CMK (cell line): Measurements from ENCODE around the gene AKR1B15.
"Not testable (repeated sequence)": the region's sequence is repeated elsewhere in the genome, so short reads cannot be mapped to it uniquely, and the experiment has no call there.

Source experiments
- DNase-seq: peaks from one replicate; pipeline ENCODE4 v3.0.0-alpha.2; 2010; ENCODE audit warnings: low read depth

Gene AKR1B15

DNA sequence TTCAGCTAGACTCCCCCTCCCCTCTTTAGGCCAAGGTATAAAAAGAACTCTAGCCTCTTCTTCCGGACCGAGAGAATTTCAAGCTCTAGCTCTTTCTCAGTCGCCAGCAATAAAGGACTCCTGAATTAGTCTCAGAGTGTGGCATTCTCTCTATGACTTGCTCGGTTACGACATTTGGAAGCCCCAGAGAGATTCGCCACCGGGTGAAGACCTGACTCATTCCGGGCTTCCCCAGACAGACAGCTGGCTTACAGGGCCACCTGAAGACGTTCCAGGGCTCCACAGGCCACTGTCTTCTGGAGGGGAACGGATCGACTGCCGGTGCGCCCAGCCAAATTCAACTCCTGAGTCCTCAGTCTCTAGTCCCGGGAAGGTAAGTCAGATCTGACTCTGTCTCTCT, at the start of gene AKR1B15:
Gene AKR1B15, plus strand, starts transcription at position 234 of the 400 bp plus-strand sequence. CDS start 15,510 bp downstream, outside the sequence.
- DNase-seq = no peak

DNA sequence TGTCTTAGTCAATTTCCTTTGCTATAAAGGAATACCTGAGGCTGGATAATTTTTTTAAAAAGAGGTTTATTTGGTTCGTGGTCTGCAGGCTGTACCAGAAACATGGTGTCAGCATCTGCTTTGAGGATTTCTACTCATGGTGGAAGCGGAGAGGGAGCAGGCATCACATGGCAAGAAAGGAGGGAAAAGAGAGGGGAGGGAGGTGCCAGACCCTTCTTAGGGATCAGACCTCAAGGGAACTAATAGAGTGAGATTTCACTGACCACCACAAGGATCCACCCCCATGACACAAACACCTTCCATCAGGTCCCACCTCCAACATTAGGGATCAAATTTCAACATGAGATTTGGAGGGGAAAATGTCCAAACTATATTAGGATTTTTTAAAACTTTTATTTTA, 48.5 kb upstream of the AKR1B15 start:
- no peak for DNase-seq

DNA sequence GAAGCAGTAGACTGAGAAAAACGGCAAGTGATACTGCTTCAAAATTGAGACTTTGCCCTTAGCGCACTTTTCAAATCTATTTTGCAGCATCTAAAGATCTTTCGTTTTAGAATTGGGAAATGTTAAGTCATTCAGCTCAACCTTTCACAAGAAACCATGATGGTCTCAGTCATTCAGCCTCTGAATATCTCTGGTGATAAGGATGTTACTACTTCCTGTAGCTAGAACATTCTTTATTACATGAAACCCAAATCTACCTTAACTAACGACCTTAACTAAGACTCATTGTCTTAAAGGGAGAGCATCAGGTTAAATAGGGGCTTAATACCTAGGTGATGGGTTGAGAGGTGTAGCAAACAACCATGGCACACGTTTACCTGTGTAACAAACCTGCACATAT, 47.9 kb upstream of the AKR1B15 start:
- DNase-seq = no peak

DNA sequence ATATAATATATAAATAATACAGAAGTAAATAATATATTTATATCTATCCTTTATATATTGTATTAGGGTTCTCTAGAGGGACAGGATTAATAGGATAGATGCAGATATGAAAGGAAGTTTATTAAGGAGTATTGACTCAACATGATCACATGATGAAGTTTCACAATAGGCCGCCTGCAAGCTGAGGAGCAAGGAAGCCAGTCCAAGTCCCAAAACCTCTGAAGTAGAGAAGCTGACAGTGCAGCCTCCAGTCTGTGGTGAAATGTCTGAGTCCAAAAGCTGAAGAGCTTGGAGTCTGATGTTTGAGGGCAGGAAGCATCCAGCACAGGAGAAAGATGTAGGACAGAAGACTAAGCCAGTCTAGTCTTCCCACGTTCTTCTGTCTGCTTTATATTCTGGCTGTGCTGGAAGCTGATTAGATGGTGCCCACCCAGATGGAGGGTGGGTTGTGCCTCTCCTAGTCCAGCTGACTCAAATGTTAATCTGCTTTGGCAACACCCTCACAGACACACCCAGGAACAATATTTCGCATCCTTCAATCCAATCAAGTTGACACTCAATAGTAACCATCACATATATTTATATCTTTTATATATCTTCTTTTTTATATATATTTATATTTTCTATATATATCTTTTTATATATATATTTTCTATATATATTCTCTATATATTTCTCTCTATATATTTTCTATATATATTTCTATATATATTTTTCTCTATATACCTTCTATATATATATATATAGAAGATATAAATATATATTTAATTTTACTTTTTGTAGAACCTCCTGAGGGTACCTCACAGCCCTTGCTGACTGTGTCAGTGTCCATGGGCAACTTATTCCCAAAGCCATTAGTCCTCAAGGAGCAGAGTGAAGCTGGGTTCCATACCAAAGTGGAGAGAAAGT, 46.2 kb upstream of the AKR1B15 start:
- no peak for DNase-seq

DNA sequence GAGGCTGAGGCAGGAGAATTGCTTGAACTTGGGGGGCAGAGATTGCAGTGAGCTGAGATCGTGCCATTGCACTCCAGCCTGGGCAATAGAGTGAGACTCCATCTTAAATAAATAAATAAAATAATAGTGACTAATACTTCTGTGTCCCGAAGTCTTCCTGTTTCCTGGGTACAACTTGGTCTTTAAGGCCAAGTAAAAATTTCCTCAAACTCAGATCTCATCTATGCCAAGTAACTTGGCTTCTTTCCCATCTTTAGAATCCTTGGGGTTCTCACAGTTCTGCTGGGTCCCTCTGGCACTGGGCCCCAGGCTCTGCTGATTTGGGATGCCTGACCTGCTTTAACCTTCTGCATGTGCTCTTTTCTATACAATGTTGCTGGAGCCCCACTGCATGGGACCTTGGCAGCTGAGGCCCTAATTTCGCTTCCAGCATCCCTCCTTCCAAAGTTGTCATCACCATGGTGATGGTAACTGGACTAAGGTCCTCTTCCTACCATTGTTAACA, 44.2 kb upstream of the AKR1B15 start:
- no peak for DNase-seq

DNA sequence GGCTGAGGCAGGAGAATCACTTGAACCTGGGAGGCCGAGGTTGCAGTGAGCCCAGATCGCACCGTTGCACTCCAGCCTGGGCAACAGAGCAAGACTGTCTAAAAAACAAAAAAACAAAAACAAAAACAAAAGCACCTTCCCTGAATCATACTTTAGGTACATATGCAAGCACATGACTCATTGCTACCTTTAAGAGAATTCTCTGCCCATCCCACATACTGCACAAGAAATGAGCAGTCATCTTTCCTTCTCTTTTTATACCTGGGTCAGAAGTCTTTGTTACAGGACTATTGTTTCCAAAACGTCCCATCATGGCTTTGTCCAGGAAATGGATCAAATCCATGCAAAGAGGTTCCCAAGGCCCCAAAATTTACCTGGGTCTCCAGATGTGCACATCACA, 43.1 kb upstream of the AKR1B15 start:
- DNase-seq = no peak

DNA sequence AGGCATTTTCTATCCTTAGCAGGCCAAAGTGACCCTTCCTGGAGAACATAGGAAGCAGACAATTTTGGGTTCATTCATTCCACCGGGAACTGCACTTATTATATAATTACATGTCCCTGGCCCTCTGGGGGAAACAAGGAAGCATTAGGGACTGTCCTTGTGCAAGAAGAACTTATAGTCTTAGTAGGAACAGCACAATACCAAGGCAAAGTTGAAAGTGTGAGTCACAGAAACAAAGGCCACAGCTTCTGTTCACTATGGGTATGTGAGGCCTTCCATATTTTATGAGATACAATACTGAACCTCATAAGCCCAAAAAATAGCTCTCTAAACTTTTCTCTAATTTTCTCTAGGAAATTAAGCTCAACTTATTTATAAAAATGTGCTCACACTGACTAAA, 39.9 kb upstream of the AKR1B15 start:
- DNase-seq = no peak

DNA sequence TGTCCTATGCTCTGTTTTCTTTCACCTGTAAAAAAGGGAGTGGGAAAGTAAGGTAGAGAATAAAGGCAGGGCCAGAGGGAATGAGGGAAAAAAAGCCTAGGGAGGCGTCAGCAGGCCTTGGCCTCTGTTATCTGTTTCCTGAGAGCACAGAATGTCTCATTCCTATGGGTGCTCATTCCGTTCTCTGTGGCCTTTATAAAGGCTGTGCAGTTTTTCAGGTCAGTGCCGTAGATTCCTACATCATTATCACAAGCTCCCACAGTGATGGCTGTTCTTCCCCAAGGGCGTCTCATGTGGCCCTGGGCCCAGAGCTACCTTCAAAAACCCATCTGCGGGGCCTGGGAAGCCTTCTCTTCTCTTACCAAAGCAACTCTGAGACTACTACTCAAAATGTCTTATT, 38.3 kb upstream of the AKR1B15 start:
- DNase-seq = no peak

DNA sequence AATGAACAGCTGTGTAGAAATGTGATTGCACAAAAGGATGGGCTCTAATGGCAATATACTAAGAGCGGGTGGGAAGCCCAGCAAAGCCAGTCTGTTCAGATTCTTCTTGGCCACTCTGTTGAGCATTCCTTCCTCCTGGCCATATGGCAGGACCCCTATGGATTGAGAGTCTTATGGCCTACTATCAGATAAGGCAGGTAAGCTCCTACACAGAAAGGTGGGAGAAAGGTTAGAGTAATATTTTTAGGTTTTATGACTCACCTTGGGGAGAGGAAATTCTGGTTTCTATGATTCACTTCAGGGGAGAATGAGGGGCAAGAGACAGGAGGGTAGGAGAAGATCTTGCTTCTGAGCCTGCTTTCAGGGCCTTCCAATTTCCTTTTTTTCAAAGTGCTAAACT, 36.6 kb upstream of the AKR1B15 start:
- DNase-seq = no peak

DNA sequence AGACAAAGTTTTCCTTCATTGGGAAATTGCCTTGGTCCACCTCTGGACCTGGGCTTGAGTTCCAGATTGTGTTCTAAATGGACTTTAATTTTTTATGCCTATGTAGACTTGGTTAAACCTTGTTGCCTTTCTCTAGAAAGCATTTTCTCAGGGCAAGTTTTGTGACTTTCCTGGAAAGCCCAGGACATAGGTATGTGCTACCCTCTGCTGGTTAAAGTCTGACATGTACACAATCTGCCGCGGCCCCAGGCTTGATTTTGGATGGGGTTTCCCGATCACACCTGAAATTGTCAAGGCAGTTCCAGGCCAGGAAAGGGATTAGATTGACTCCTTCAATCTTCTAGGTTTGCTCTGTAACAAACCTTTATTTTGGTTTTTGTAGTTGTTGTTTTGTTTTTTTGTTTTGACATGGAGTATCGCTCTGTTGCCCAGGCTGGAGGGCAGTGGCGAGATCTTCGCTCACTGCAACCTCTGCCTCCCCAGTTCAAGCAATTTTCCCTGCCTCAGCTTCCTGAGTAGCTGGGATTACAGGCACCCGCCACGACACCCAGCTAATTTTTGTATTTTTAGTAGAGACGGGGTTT, 35.6 kb upstream of the AKR1B15 start:
- no peak for DNase-seq

DNA sequence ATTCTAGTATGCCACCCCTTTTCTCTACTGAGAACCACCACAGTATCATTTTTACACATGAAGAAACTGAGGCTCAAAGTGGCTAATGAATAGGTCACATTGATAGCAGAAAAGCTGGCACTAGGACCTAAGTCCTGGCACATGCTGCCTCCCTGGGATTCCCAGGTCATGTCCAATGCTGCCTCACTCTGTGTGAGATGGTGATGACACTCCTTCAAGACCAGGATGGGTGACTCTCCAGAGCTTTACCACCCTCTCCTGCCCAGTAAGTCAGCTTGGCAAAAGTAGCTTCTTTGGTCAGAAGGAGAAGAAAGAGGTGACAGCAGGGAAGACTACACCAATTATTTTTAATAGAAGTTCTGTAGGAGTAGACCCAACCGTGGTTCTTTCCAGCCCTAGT, 34.8 kb upstream of the AKR1B15 start:
- DNase-seq = no peak

DNA sequence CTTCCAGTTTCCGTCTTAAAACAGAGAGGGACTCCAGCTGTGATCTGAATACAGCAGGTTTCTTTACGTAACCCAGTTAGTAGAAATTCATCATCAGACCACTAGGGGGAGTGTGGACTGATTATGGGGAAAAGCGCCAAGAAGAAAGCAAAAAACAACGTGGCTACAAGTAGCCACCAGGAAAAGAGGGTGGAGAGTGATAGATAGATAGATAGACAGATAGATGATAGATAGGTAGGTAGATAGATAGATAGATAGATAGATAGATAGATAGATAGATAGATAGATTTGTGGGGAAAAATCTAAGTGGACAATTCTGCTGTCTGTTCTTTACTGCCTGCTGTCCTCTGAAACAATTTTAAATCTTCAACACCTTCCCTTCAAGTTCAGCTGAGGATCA, 34.2 kb upstream of the AKR1B15 start:
- DNase-seq = peak; percentile 24

DNA sequence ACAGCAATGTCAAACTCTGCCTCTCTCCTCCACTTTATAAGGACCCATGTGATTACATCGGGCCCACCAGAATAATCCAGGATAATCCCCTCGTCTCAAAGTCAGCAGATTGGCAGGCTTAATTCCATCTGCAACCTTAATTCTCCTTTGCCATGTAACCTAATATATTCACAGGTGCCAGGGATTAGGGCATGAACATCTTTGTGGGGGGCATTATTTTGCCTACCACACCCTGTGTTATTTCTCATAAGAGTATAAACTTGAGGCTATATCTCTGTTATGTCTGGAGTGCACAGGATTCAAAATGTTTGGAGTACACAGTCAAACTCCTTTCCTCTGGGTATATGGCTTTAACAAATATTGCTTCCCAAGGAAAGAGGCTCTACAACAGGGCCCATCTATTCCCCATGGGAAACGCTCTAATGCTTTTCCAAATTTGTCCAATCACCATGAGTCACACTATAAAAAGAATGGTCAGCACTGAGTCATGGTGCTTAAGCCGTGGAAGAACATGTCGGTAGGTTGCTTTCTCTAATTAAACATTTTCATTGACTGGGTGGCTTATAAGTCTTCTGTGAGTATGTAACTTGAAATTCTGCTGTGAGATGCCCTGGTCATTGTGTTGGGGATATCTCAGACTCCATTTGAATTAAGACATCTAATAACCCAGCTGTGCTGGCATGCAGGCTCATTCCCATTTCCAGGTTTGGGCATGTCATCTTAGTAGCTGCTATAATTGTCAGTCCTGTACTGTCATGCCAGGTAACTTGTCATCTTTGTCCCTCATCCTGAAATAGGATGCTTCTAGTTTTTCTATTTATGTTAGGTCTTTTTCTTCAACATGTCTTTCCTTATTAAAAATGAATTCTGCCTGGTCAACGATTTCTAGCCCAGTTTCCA, 33.1 kb upstream of the AKR1B15 start:
- DNase-seq = no peak

DNA sequence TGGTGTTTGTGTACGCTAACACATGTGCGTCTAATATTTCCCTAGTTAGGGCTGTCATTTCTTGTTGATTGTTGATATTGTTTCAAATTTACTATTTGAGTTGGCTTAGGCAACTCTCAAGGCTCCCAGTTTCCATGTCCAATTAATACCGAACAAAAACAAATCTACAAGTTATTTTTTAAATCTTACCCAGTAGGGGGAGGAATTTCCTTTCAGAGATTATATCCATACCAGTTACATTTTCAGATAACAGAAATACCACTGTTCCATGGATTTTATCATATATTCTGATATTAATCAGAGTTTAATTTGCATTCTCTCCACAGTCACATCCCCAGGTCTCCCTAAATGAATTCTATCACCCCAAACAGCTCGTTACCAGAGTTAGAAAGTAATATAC, 28.8 kb upstream of the AKR1B15 start:
- DNase-seq = no peak

DNA sequence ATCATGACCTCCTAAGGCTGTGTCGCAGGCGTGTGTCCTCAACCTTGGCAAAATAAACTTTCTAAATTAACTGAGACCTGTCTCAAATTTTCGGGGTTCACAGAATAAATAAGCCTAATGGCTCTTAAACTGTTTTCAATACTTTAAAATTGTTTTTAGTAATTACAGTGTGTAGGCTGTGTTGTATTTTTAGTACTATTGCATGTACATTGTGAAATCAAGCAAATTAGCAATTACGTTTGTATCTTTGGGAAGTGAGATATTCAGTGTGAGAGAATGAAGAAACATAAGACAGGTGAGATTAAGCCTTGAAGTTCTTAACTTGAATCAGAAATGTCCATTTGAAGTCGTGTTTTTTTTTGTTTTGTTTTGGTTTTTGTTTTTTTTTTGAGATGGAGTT, 26.3 kb upstream of the AKR1B15 start:
- DNase-seq = no peak

DNA sequence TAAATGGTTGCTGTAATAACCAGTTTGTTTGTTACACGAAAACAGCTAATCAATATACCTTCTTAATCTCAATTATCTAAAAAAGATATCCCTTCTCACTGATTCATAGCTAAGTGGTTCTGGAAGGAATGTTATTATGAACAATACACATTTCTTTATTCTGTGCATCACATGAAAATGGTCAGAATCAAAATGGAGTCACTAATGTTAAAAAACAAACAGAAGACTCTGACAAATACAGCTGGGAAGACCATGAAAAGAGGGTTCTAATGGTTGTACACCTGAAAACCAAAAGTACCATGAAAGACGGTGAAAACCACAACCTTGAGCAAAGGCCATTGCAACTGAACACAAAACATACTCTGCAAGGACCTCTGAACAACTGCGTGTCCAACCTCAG, 23.5 kb upstream of the AKR1B15 start:
- not testable (repeated sequence) for DNase-seq

DNA sequence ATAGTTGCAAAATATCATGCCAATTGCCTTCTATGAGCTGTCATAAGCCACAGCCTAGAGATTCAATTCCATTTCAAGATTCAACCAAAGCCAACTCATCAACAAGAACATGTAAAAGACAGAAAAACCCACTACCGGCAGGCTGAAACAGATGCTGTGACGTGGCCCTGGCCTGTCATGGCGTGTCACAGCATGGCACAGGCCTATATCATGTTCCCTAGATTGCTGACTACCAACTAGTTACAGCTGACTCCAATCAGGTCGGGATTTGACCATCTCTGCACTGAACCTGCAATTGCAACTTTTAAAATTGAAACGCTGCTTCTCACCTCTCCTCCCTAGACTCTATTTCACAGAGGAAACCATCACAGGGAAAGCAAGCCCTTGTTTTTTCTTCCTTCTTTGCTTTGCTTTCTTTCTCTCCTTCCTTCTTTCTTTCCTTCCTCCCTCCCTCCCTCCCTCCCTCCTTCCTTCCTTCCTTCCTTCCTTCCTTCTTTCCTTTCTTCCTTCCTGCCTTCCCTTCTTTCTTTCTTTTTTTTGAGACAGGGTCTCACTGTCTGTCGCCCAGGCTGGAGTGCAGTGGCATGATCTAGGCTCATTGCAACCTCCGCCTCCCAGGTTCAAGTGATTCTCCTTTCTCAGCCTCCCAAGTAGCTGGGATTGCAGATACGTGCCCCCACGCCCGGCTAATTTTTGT, 22.2 kb upstream of the AKR1B15 start:
- not testable (repeated sequence) for DNase-seq

DNA sequence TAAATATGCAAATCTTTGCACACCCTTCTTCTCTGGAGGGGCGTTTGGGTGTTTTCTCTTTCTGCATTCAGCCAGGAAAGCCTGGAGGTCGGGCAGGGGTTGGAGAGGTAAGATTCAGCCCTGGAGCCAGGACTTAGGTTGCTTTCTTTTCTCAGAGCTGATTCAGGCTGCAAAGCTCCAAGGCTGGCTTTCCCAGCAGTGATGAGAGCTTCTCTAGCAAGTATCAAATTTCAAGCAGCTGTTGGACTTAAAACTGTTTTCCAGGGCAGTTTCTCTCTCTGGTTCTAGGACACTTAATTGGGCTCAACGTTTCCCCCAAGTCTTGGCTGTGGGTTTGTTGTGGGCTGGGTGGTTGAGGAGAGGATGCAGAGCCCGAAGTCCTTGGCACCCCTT, 20.9 kb upstream of the AKR1B15 start:
- no peak for DNase-seq

DNA sequence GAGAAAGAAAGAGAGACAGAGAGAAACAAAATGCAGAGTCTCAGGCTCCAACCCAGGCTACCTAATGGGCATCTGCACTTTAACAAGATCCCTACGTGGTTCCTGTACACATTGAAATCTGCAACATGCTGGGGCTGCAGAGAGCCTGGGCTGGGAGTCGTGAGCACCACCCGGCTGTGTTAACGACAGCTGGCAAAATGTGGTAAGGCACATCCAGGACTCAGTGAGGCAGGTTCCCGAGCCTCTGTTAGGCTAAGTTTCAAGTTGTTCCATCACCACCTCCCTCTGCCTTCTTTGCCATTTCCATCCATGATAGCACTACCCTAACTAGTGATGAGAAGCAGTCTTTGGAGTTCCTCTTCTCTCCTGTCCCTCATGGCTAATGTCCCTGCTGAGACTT, 20.2 kb upstream of the AKR1B15 start:
- no peak for DNase-seq

DNA sequence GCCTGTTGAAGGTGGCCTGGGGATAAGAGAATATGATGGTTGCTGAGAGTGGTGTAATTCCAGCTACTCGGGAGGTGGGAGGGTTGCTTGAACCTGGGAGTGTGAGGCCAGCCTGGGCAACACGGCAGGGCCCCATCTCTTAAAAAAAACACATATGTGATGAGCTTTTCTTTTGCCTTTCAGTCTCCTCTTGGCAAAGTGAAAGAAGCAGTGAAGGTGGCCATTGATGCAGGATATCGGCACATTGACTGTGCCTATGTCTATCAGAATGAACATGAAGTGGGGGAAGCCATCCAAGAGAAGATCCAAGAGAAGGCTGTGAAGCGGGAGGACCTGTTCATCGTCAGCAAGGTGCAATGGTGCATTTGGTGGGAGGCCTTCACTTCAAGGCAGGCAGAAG, 18.4 kb upstream of the AKR1B15 start:
- DNase-seq = no peak

DNA sequence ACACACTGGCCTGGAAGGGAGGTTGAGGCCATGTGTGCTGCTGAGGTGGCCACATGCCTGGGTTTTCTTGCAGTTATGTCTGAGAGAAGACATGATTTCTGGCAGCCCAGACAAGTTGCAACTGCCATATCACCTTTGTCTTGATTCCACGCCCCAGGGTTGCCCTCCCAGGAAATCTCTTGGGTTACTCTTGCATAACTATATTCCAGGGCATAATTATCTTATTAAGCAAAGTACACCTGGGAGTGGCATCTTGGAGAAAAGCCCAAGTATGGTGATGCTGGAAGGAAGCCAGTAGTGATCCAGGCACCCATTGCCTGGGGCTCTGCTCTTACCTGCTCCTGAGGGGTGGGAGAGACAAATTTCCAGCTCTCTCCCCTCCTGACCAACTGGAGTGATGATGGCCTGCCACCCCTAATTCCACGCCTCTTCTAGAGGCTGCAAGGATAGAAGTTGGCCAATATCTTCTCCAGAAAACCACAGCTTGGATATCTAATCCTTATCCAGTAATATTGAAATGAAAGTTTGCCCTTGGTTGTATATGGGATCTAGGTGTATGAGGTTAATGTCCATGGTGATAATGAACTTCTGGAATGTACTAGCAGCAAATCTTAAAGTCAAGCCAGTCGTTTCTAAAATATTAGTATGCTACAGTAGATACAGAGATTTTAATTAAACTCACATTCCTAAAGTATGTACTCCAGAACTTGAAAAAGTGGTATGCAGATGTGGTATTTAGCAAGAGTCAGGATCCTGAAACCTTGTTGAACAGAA, 16.5 kb upstream of the AKR1B15 start:
- no peak for DNase-seq
